Measurements from ENCODE around the gene NLGN1.

DNA sequence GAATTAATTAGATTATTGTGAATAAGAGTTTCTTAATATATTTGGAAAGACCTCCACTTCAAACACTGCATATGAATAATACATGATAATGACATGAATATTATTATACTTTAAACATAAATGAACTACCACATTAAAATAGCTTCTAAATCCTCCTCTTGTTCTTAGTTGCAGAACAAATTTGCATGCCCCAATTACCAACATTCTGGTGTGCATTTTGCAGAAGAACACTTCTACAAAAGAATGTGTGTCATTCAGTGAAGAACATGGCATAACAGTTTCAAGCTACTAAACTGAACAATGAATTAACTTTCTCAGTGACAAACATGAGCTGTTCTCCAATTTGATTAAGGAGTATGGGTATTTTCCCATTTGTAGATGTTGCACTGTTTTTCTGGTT, 750.3 kb downstream of the NLGN1 start:
- TF ChIP-seq POLR2AphosphoS5 (IDR thresholded peaks at IDR 0.05; ENCODE audit: low read depth, low read length) (no peak), SRF (IDR thresholded peaks at IDR 0.05; ENCODE audit: low read depth) (no peak)
- TF ChIP-seq, protein P1, sequence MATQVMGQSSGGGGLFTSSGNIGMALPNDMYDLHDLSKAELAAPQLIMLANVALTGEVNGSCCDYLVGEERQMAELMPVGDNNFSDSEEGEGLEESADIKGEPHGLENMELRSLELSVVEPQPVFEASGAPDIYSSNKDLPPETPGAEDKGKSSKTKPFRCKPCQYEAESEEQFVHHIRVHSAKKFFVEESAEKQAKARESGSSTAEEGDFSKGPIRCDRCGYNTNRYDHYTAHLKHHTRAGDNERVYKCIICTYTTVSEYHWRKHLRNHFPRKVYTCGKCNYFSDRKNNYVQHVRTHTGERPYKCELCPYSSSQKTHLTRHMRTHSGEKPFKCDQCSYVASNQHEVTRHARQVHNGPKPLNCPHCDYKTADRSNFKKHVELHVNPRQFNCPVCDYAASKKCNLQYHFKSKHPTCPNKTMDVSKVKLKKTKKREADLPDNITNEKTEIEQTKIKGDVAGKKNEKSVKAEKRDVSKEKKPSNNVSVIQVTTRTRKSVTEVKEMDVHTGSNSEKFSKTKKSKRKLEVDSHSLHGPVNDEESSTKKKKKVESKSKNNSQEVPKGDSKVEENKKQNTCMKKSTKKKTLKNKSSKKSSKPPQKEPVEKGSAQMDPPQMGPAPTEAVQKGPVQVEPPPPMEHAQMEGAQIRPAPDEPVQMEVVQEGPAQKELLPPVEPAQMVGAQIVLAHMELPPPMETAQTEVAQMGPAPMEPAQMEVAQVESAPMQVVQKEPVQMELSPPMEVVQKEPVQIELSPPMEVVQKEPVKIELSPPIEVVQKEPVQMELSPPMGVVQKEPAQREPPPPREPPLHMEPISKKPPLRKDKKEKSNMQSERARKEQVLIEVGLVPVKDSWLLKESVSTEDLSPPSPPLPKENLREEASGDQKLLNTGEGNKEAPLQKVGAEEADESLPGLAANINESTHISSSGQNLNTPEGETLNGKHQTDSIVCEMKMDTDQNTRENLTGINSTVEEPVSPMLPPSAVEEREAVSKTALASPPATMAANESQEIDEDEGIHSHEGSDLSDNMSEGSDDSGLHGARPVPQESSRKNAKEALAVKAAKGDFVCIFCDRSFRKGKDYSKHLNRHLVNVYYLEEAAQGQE (IDR thresholded peaks at IDR 0.05; ENCODE audit: low read depth): no peak
- TF ChIP-seq, protein P2, sequence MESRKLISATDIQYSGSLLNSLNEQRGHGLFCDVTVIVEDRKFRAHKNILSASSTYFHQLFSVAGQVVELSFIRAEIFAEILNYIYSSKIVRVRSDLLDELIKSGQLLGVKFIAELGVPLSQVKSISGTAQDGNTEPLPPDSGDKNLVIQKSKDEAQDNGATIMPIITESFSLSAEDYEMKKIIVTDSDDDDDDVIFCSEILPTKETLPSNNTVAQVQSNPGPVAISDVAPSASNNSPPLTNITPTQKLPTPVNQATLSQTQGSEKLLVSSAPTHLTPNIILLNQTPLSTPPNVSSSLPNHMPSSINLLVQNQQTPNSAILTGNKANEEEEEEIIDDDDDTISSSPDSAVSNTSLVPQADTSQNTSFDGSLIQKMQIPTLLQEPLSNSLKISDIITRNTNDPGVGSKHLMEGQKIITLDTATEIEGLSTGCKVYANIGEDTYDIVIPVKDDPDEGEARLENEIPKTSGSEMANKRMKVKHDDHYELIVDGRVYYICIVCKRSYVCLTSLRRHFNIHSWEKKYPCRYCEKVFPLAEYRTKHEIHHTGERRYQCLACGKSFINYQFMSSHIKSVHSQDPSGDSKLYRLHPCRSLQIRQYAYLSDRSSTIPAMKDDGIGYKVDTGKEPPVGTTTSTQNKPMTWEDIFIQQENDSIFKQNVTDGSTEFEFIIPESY (IDR thresholded peaks at IDR 0.05; ENCODE audit: extremely low read depth, insufficient replicate concordance, low read length): no peak
